H1 (cell line): Measurements from ENCODE around the gene PPP2R5B.

Experiments used
- CBX5 ChIP-seq: fragments of 300-800, 300-1000 bp; sonication (generic); IDR thresholded peaks from 2 replicates; pipeline ENCODE4 v1.7.1; 2016; ENCODE audit warnings: antibody characterized with exemption, low read length, low read depth
- CTCF ChIP-seq, 3 experiments: IDR thresholded peaks; 1 replicate in 2 of 3; 2 replicates in 1 of 3; pipeline versions ENCODE4 v1.5.1 to v1.6.1; 2011; ENCODE audit warnings: low read length in 3 of 3, mild to moderate bottlenecking in 3 of 3, inconsistent platforms in 2 of 3, low read depth in 1 of 3, moderate library complexity in 1 of 3; ENCODE audit not compliant: insufficient read depth in 1 of 3; ENCODE audit errors: control extremely low read depth in 1 of 3
- EP300 ChIP-seq, 2 experiments: IDR thresholded peaks; 1 replicate in 1 of 2; 2 replicates in 1 of 2; pipeline ENCODE4 v1.6.1; 2011 to 2012; ENCODE audit warnings: low read depth in 2 of 2, low read length in 2 of 2, mild to moderate bottlenecking in 2 of 2, borderline replicate concordance in 1 of 2, inconsistent platforms in 1 of 2, moderate library complexity in 1 of 2
- EZH2 ChIP-seq: fragments of 200-600 bp; sonication (generic); IDR thresholded peaks from 2 replicates; pipeline ENCODE4 v1.7.1; 2012; ENCODE audit warnings: low read depth, mild to moderate bottlenecking, moderate library complexity, low read length, inconsistent platforms; ENCODE audit not compliant: severe bottlenecking
- POLR2A ChIP-seq, 2 experiments: IDR thresholded peaks; 1 replicate in 1 of 2; 2 replicates in 1 of 2; pipeline ENCODE4 v1.6.1; 2011; ENCODE audit warnings: low read depth in 2 of 2, low read length in 2 of 2, mild to moderate bottlenecking in 2 of 2; ENCODE audit errors: control extremely low read depth in 1 of 2
- RAD21 ChIP-seq, 2 experiments: IDR thresholded peaks in 1 of 2; conservative IDR thresholded peaks in 1 of 2; 2 replicates each; pipeline ENCODE4 v1.6.1; 2011; ENCODE audit warnings: low read depth in 2 of 2, low read length in 2 of 2, improper control_type of control experiment in 1 of 2, inconsistent platforms in 1 of 2, mild to moderate bottlenecking in 1 of 2, moderate library complexity in 1 of 2
- SIX5 ChIP-seq: IDR thresholded peaks from 2 replicates; pipeline ENCODE4 v1.6.1; 2011; ENCODE audit warnings: mild to moderate bottlenecking, low read depth, low read length
- TEAD4 ChIP-seq: IDR thresholded peaks from 2 replicates; pipeline ENCODE4 v1.6.1; 2012; ENCODE audit warnings: low read depth, low read length, inconsistent platforms, mixed read lengths

- no peak for TF ChIP-seq EZH2
- no peak for TF ChIP-seq CTCF (IDR thresholded peaks at IDR 0.05; ENCODE audit: control extremely low read depth in 1 of 3, insufficient read depth in 1 of 3, low read depth in 1 of 3, low read length in 3 of 3)
- no peak for TF ChIP-seq SIX5
- no peak for TF ChIP-seq POLR2A (IDR thresholded peaks at IDR 0.05; ENCODE audit: control extremely low read depth in 1 of 2, low read depth in 2 of 2, low read length in 2 of 2)
- no peak for TF ChIP-seq CBX5
- TF ChIP-seq RAD21 (IDR thresholded peaks at IDR 0.05 in 1 of 2, conservative IDR thresholded peaks at IDR 0.05 in 1 of 2; ENCODE audit: low read depth in 2 of 2, low read length in 2 of 2) = no peak
- no peak for TF ChIP-seq TEAD4
- TF ChIP-seq EP300 (IDR thresholded peaks at IDR 0.05; ENCODE audit: borderline replicate concordance in 1 of 2, low read depth in 2 of 2, low read length in 2 of 2) = no peak
Observed at GRCh38 chr11:64930340-64930739, 5.9 kb downstream of the PPP2R5B start.
